Hepatocyte (in vitro differentiated cells): ENCODE measurements around the gene PHKB. TPM values are rescaled to one million over a fixed set of nuclear protein-coding genes. Genes with fewer than 3 reads are reported as not detected.

Source experiments
- DNase-seq: peaks from one replicate; pipeline ENCODE4 v3.0.0-alpha.2; 2016; ENCODE audit warnings: low spot score
- H2AFZ ChIP-seq: fragments of 200-600 bp; sonication (generic); 2 replicates; pipeline ENCODE4 v1.6.0; 2016; ENCODE audit warnings: antibody characterized with exemption, mild to moderate bottlenecking
- H3K27ac ChIP-seq: fragments of 200-600 bp; sonication (generic); 2 replicates; pipeline ENCODE4 v1.5.1; 2016; ENCODE audit warnings: mild to moderate bottlenecking
- H3K27me3 ChIP-seq: fragments of 200-600 bp; sonication (generic); 2 replicates; pipeline ENCODE4 v1.6.1; 2016
- H3K36me3 ChIP-seq: fragments of 200-600 bp; sonication (generic); replicated peaks from 2 replicates; pipeline ENCODE4 v1.5.1; 2016; ENCODE audit warnings: low read depth; ENCODE audit not compliant: insufficient read depth
- H3K4me1 ChIP-seq: fragments of 200-600 bp; sonication (generic); 2 replicates; pipeline ENCODE4 v1.5.1; 2016; ENCODE audit warnings: mild to moderate bottlenecking, moderate library complexity; ENCODE audit not compliant: insufficient read depth
- H3K4me2 ChIP-seq: fragments of 200-600 bp; sonication (generic); 2 replicates; pipeline ENCODE4 v1.6.0; 2016
- H3K4me3 ChIP-seq: fragments of 200-600 bp; sonication (generic); 2 replicates; pipeline ENCODE4 v1.5.1; 2016; ENCODE audit warnings: mild to moderate bottlenecking
- H3K79me2 ChIP-seq: fragments of 200-600 bp; sonication (generic); 2 replicates; pipeline ENCODE4 v1.6.0; 2017; ENCODE audit warnings: mild to moderate bottlenecking
- H3K9me2 ChIP-seq: fragments of 200-600 bp; sonication (generic); replicated peaks from 2 replicates; pipeline ENCODE4 v1.6.0; 2017; ENCODE audit warnings: mild to moderate bottlenecking; ENCODE audit not compliant: insufficient read depth
- H3K9me3 ChIP-seq: fragments of 200-600 bp; sonication (generic); 2 replicates; pipeline ENCODE4 v1.5.1; 2016; ENCODE audit warnings: low read depth, mild to moderate bottlenecking
- H4K20me1 ChIP-seq: fragments of 200-600 bp; sonication (generic); 2 replicates; pipeline ENCODE4 v1.6.0; 2016; ENCODE audit warnings: mild to moderate bottlenecking; ENCODE audit not compliant: insufficient read depth, poor library complexity, severe bottlenecking
- CTCF ChIP-seq: fragments of 200-600 bp; sonication (generic); IDR thresholded peaks from 2 replicates; pipeline ENCODE4 v1.5.1; 2016; ENCODE audit warnings: antibody characterized with exemption, mild to moderate bottlenecking; ENCODE audit not compliant: poor library complexity
- EZH2 ChIP-seq: fragments of 200-600 bp; sonication (generic); IDR thresholded peaks from 2 replicates; pipeline ENCODE4 v1.6.1; 2016; ENCODE audit warnings: antibody characterized with exemption, mild to moderate bottlenecking, borderline replicate concordance
- EZH2phosphoT487 ChIP-seq: fragments of 200-600 bp; sonication (generic); IDR thresholded peaks from one replicate; pipeline ENCODE4 v1.6.1; 2018; ENCODE audit warnings: antibody characterized with exemption, mild to moderate bottlenecking, low read depth, moderate library complexity; ENCODE audit not compliant: unreplicated experiment, severe bottlenecking
- WGBS: methylation state at CpG from one replicate; pipeline ENCODE4 v1.1.6; 2016; ENCODE audit warnings: low lambda C conversion rate; ENCODE audit errors: missing lambda C conversion rate; 5-methylcytosine and 5-hydroxymethylcytosine counted together
- polyA plus RNA-seq: library from polyadenylated mRNA; unstranded; fragments of >200 nt; fragmentation: Nextera tagmentation; extraction: Ambion mirVana; gene quantifications from 2 replicates; pipeline ENCODE4 v1.2.1, GENCODE V29; 2016
- total RNA-seq: library from RNA; depleted of rRNA; stranded (reverse); fragments of >200 nt; gene quantifications from 2 replicates; pipeline ENCODE4 v1.2.3, GENCODE V29; 2014

Gene PHKB
- total and polyA plus RNA-seq, 2 experiments from 2014 or later, result 28.7 to 71.7 TPM

GRCh38 chr16:47705266-47705665 is 244.1 kb downstream of the PHKB start:
- WGBS, result 81% methylated on average over 4 of the region's 4 CpGs
- H4K20me1 ChIP-seq, result no peaks in the 10 kb centered on the region
- H3K79me2 ChIP-seq, result no peaks in the 10 kb centered on the region
- H3K27me3 ChIP-seq, result no peaks in the 10 kb centered on the region
- no peak for TF ChIP-seq EZH2phosphoT487
- no peak for TF ChIP-seq CTCF
- no peak for TF ChIP-seq EZH2
- no peak overlapping the region for H2AFZ ChIP-seq
- no peak overlapping the region for H3K4me3 ChIP-seq
- DNase-seq, result no peak
- H3K4me2 ChIP-seq, result no peak overlapping the region
- no peaks in the 10 kb centered on the region for H3K9me2 ChIP-seq
- H3K4me1 ChIP-seq, result no peaks in the 10 kb centered on the region
- H3K9me3 ChIP-seq, result no peaks in the 10 kb centered on the region
- H3K27ac ChIP-seq, result no peak overlapping the region
- H3K36me3 ChIP-seq, result no peaks in the 10 kb centered on the region

- no peaks in the 10 kb centered on the region for H3K9me2 ChIP-seq
- TF ChIP-seq CTCF, result no peak
- TF ChIP-seq EZH2phosphoT487, result no peak
- TF ChIP-seq EZH2, result no peak
- H2AFZ ChIP-seq, result no peak overlapping the region
- no peaks in the 10 kb centered on the region for H3K79me2 ChIP-seq
- no peak for DNase-seq
- H3K36me3 ChIP-seq, result no peaks in the 10 kb centered on the region
- H3K27me3 ChIP-seq, result no peaks in the 10 kb centered on the region
- H3K4me3 ChIP-seq, result no peak overlapping the region
- no peaks in the 10 kb centered on the region for H3K9me3 ChIP-seq
- no peaks in the 10 kb centered on the region for H4K20me1 ChIP-seq
- no peak overlapping the region for H3K27ac ChIP-seq
- WGBS, result 96% methylated on average over 4 of the region's 4 CpGs
- no peaks in the 10 kb centered on the region for H3K4me1 ChIP-seq
- H3K4me2 ChIP-seq, result no peak overlapping the region
Observed at GRCh38 chr16:47711809-47712208, 250.7 kb downstream of the PHKB start.

- H2AFZ ChIP-seq, result no peak overlapping the region
- H3K9me2 ChIP-seq, result no peaks in the 10 kb centered on the region
- H3K4me3 ChIP-seq, result no peak overlapping the region
- 73% methylated on average over 17 of the region's 17 CpGs for WGBS
- H3K4me1 ChIP-seq, result no peaks in the 10 kb centered on the region
- no peaks in the 10 kb centered on the region for H3K36me3 ChIP-seq
- H3K79me2 ChIP-seq, result no peaks in the 10 kb centered on the region
- DNase-seq, result no peak
- TF ChIP-seq EZH2, result no peak
- TF ChIP-seq EZH2phosphoT487, result no peak
- no peak for TF ChIP-seq CTCF
- no peak overlapping the region for H3K27ac ChIP-seq
- H4K20me1 ChIP-seq, result no peaks in the 10 kb centered on the region
- H3K4me2 ChIP-seq, result no peak overlapping the region
- no peaks in the 10 kb centered on the region for H3K9me3 ChIP-seq
- no peaks in the 10 kb centered on the region for H3K27me3 ChIP-seq
Observed at GRCh38 chr16:47712276-47713224, 251.4 kb downstream of the PHKB start.
